GM19351 (cell line): ENCODE results near the gene ABL1.
A peak's percentile ranks its signal among the peaks of the same experiment; 100 is the strongest.
"Not testable (repeated sequence)": the region's sequence is repeated elsewhere in the genome, so short reads cannot be mapped to it uniquely, and the experiment has no call there.

Experiments
- ATAC-seq: cut with Tn5 transposase; IDR thresholded peaks from one replicate; pipeline ENCODE4 v1.9.1; 2021; ENCODE audit warnings: mild to moderate bottlenecking, moderate library complexity; ENCODE audit not compliant: unreplicated experiment

The ABL1 gene

GRCh38 chr9:130834371-130835336 is at the start of gene ABL1:
Gene ABL1 (plus strand): TSS chr9:130835254. CDS start chr9:130835447, 193 bp downstream.
- ATAC-seq = peak; percentile 73

GRCh38 chr9:130785940-130786508 is 49.0 kb upstream of the ABL1 start:
- no peak for ATAC-seq

- ATAC-seq = no peak
Measured at GRCh38 chr9:130786526-130786925, 48.5 kb upstream of the ABL1 start.

GRCh38 chr9:130789747-130790672 is 45.0 kb upstream of the ABL1 start:
- no peak for ATAC-seq

GRCh38 chr9:130791303-130791894 is 43.7 kb upstream of the ABL1 start:
- no peak for ATAC-seq

- ATAC-seq = no peak
Measured at GRCh38 chr9:130793589-130793988, 41.5 kb upstream of the ABL1 start.

GRCh38 chr9:130794021-130794420 is 41.0 kb upstream of the ABL1 start:
- not testable (repeated sequence) for ATAC-seq

- ATAC-seq = not testable (repeated sequence)
Measured at GRCh38 chr9:130794423-130794822, 40.6 kb upstream of the ABL1 start.

- no peak for ATAC-seq
Measured at GRCh38 chr9:130794923-130795495, 40.0 kb upstream of the ABL1 start.

- not testable (repeated sequence) for ATAC-seq
Measured at GRCh38 chr9:130803116-130803515, 31.9 kb upstream of the ABL1 start.

- no peak for ATAC-seq
Measured at GRCh38 chr9:130805510-130806326, 29.3 kb upstream of the ABL1 start.

GRCh38 chr9:130806327-130806716 is 28.7 kb upstream of the ABL1 start:
- ATAC-seq = no peak

GRCh38 chr9:130810609-130811136 is 24.4 kb upstream of the ABL1 start:
- ATAC-seq = no peak

GRCh38 chr9:130815242-130815808 is 19.7 kb upstream of the ABL1 start:
- ATAC-seq = no peak

- no peak for ATAC-seq
Measured at GRCh38 chr9:130817914-130818313, 17.1 kb upstream of the ABL1 start.

GRCh38 chr9:130820135-130820738 is 14.8 kb upstream of the ABL1 start:
- no peak for ATAC-seq

- ATAC-seq = no peak
Measured at GRCh38 chr9:130823435-130823834, 11.6 kb upstream of the ABL1 start.

GRCh38 chr9:130824079-130824478 is 11.0 kb upstream of the ABL1 start:
- no peak for ATAC-seq
